IPS-NIHi7 (cell line): ENCODE data around the gene PLCL2.
"Not testable (repeated sequence)": the region's sequence is repeated elsewhere in the genome, so short reads cannot be mapped to it uniquely, and the experiment has no call there.

Experiments used
- DNase-seq: peaks from one replicate; pipeline ENCODE4 v3.0.0; 2012; ENCODE audit warnings: mixed read lengths; ENCODE audit errors: extremely low spot score

The PLCL2 gene

GRCh38 chr3:16961621-16962205 is 77.0 kb downstream of the PLCL2 start:
- peak; percentile 29 for DNase-seq

- DNase-seq: no peak
Observed at GRCh38 chr3:16975083-16975482, 90.3 kb downstream of the PLCL2 start.

GRCh38 chr3:16978234-16978920 is 93.6 kb downstream of the PLCL2 start:
- DNase-seq: no peak

- no peak for DNase-seq
Observed at GRCh38 chr3:16978921-16979271, 94.1 kb downstream of the PLCL2 start.

- DNase-seq: not testable (repeated sequence)
Observed at GRCh38 chr3:16979769-16980515, 95.2 kb downstream of the PLCL2 start.

- DNase-seq: not testable (repeated sequence)
Observed at GRCh38 chr3:16980526-16980925, 95.8 kb downstream of the PLCL2 start.

- DNase-seq: no peak
Observed at GRCh38 chr3:16982460-16982859, 97.7 kb downstream of the PLCL2 start.

GRCh38 chr3:16985608-16986007 is 100.9 kb downstream of the PLCL2 start:
- DNase-seq: no peak

- DNase-seq: no peak
Observed at GRCh38 chr3:16987141-16987540, 102.4 kb downstream of the PLCL2 start.

GRCh38 chr3:16990163-16990562 is 105.4 kb downstream of the PLCL2 start:
- no peak for DNase-seq

- DNase-seq: no peak
Observed at GRCh38 chr3:16992198-16992597, 107.4 kb downstream of the PLCL2 start.

- no peak for DNase-seq
Observed at GRCh38 chr3:16993227-16993626, 108.5 kb downstream of the PLCL2 start.

- no peak for DNase-seq
Observed at GRCh38 chr3:16994854-16995525, 110.2 kb downstream of the PLCL2 start.

- no peak for DNase-seq
Observed at GRCh38 chr3:16995601-16996000, 110.8 kb downstream of the PLCL2 start.

- no peak for DNase-seq
Observed at GRCh38 chr3:16998236-16998923, 113.6 kb downstream of the PLCL2 start.

GRCh38 chr3:16999161-16999560 is 114.4 kb downstream of the PLCL2 start:
- no peak for DNase-seq

GRCh38 chr3:16999871-17000270 is 115.1 kb downstream of the PLCL2 start:
- no peak for DNase-seq

- no peak for DNase-seq
Observed at GRCh38 chr3:17003457-17003856, 118.7 kb downstream of the PLCL2 start.

GRCh38 chr3:17006132-17006852 is 121.5 kb downstream of the PLCL2 start:
- no peak for DNase-seq

- DNase-seq: no peak
Observed at GRCh38 chr3:17007284-17007683, 122.5 kb downstream of the PLCL2 start.

- no peak for DNase-seq
Observed at GRCh38 chr3:17009826-17010225, 125.1 kb downstream of the PLCL2 start.
